ENCODE data around the gene GLYR1. TPM values are rescaled to one million over a fixed set of nuclear protein-coding genes. Genes with fewer than 3 reads are reported as not detected.

Gene GLYR1
- total and polyA plus RNA-seq, 2 experiments from 2014 or later = 59.9 to 105 TPM

GRCh38 chr16:4866586-4866985 is 19.5 kb upstream of the GLYR1 start:
- no peaks in the 10 kb centered on the region for H3K9me3 Mint-ChIP-seq
- Histone ChIP-seq H3K36me3 (ENCODE audit: insufficient read depth) (peaks cover 6% of the 10 kb centered on the region), H4K20me1 (replicated peaks; ENCODE audit: insufficient read depth) (peaks cover 49% of the 10 kb centered on the region), H3K4me1 (ENCODE audit: insufficient read depth) (no peaks in the 10 kb centered on the region), H3K9me2 (ENCODE audit: insufficient read depth) (no peaks in the 10 kb centered on the region), H2AFZ (no peak overlapping the region), H3K79me2 (replicated peaks; ENCODE audit: insufficient read depth) (peaks cover 75% of the 10 kb centered on the region), H3K4me2 (no peak overlapping the region), H3K27ac (ENCODE audit: low read depth) (no peak overlapping the region), H3K27me3 (ENCODE audit: insufficient read depth) (no peaks in the 10 kb centered on the region), H3F3A (replicated peaks; ENCODE audit: low read depth) (0 out of 2 replicates have a peak, but pooled peaks cover 5% of the 10 kb centered on the region), H3K4me3 (no peak overlapping the region)
- no peak for ATAC-seq
- peaks cover 8% of the 10 kb centered on the region for H3K27me3 Mint-ChIP-seq (ENCODE audit: insufficient read depth, low read depth, poor library complexity)
- H3K4me1 Mint-ChIP-seq = no peaks in the 10 kb centered on the region
- TF ChIP-seq EZH2phosphoT487 (IDR thresholded peaks at IDR 0.05; ENCODE audit: unreplicated experiment) = no peak
- TF ChIP-seq NANOG (IDR thresholded peaks at IDR 0.05; ENCODE audit: borderline replicate concordance) = no peak
- no peak for TF ChIP-seq ETS1 (IDR thresholded peaks at IDR 0.05)
- TF ChIP-seq CTCF (conservative IDR thresholded peaks at IDR 0.05; ENCODE audit: low read depth in 2 of 2) = no peak
- TF ChIP-seq ZNF331 (CRISPR knock-in tag; IDR thresholded peaks at IDR 0.05; ENCODE audit: low read depth) = no peak
- no peak for TF ChIP-seq JUNB (IDR thresholded peaks at IDR 0.05; ENCODE audit: unreplicated experiment)
- no peak for TF ChIP-seq EZH2 (IDR thresholded peaks at IDR 0.05; ENCODE audit: low read depth, unreplicated experiment)
- no peak for TF ChIP-seq REST (IDR thresholded peaks at IDR 0.05; ENCODE audit: unreplicated experiment)
- TF ChIP-seq STAT1 (IDR thresholded peaks at IDR 0.05; ENCODE audit: unreplicated experiment) = no peak
- no peak for TF ChIP-seq POLR2AphosphoS5 (IDR thresholded peaks at IDR 0.05; ENCODE audit: low read depth)
- TF ChIP-seq ZNF114 (CRISPR knock-in tag; IDR thresholded peaks at IDR 0.05) = no peak
- TF ChIP-seq CREB1 (CRISPR knock-in tag; IDR thresholded peaks at IDR 0.05; ENCODE audit: low read depth) = no peak
- TF ChIP-seq ZNF462 (CRISPR knock-in tag; IDR thresholded peaks at IDR 0.05) = no peak
- no peak overlapping the region for H3K27ac Mint-ChIP-seq
- H3K4me3 Mint-ChIP-seq = no peak overlapping the region
- DNase-seq (ENCODE audit: low spot score) = no peak
- H3K36me3 Mint-ChIP-seq (ENCODE audit: low read depth) = peaks cover 37% of the 10 kb centered on the region

All from GM23338 (cell line).